ENCODE measurements around the gene TEF. TPM values are rescaled to one million over a fixed set of nuclear protein-coding genes. Genes with fewer than 3 reads are reported as not detected.
"Not testable (repeated sequence)": the region's sequence is repeated elsewhere in the genome, so short reads cannot be mapped to it uniquely, and the experiment has no call there.

The TEF gene
- polyA plus RNA-seq, 1 donor: 16.3 TPM

GRCh38 chr22:41418717-41419116 is 37.0 kb downstream of the TEF start:
- no peak for DNase-seq

- DNase-seq: no peak
These were observed 44.1 kb downstream of the TEF start for GRCh38 chr22:41425660-41426365.

- DNase-seq: no peak
These were observed 47.6 kb downstream of the TEF start for GRCh38 chr22:41429232-41429950.

- no peak for DNase-seq
These were observed 48.2 kb downstream of the TEF start for GRCh38 chr22:41429951-41430332.

- no peak for DNase-seq
These were observed 49.9 kb downstream of the TEF start for GRCh38 chr22:41431656-41432055.

- not testable (repeated sequence) for DNase-seq
These were observed 51.7 kb downstream of the TEF start for GRCh38 chr22:41433480-41433879.

- DNase-seq: not testable (repeated sequence)
These were observed 52.7 kb downstream of the TEF start for GRCh38 chr22:41434361-41435003.

GRCh38 chr22:41435560-41435959 is 53.8 kb downstream of the TEF start:
- DNase-seq: no peak

GRCh38 chr22:41436322-41437113 is 54.8 kb downstream of the TEF start:
- DNase-seq: no peak

GRCh38 chr22:41437198-41437597 is 55.5 kb downstream of the TEF start:
- no peak for DNase-seq

- not testable (repeated sequence) for DNase-seq
These were observed 58.8 kb downstream of the TEF start for GRCh38 chr22:41440511-41440910.

GRCh38 chr22:41442240-41442792 is 60.6 kb downstream of the TEF start:
- DNase-seq: no peak

- DNase-seq: peak; percentile 96
These were observed 62.8 kb downstream of the TEF start for GRCh38 chr22:41444360-41445128.

- DNase-seq: peak; percentile 28
These were observed 63.7 kb downstream of the TEF start for GRCh38 chr22:41445129-41446056.

GRCh38 chr22:41446057-41446501 is 64.3 kb downstream of the TEF start:
- peak; percentile 10 for DNase-seq

- DNase-seq: peak; percentile 95
These were observed 65.1 kb downstream of the TEF start, which contains the start of gene TOB2 for GRCh38 chr22:41446639-41447434. TSS of gene TOB2 (minus strand) at chr22:41446801. CDS start at chr22:41437345, 9,456 bp downstream.

GRCh38 chr22:41447435-41448188 is 65.9 kb downstream of the TEF start:
- peak; percentile 71 for DNase-seq

- peak; percentile 99 for DNase-seq
These were observed 66.6 kb downstream of the TEF start for GRCh38 chr22:41448189-41448808.
